Calu3 (cell line): ENCODE measurements around the gene METTL22. TPM values are rescaled to one million over a fixed set of nuclear protein-coding genes. Genes with fewer than 3 reads are reported as not detected.

Experiments
- BruUV-seq: library from RNA; stranded (reverse); fragments of 400-500 nt; replicated peaks from 2 replicates; lab custom pipeline; 2021; lab: Mats Ljungman, UMichigan
- CTCF ChIA-PET: fragments of 300-600 bp; sonication (Branson Sonifier 250); formaldehyde crosslinking; loops from one replicate; lab custom pipeline; 2022; ENCODE audit warnings: antibody characterized with exemption; lab: Charles Lee
- DNase-seq: peaks from one replicate; pipeline ENCODE4 v3.0.0; 2022
- H3K27ac Mint-ChIP-seq: one replicate; pipeline ENCODE4 v1.8.0; 2022; ENCODE audit warnings: mixed read lengths; ENCODE audit not compliant: unreplicated experiment
- H3K27me3 Mint-ChIP-seq: one replicate; pipeline ENCODE4 v1.8.0; 2022; ENCODE audit warnings: mixed read lengths; ENCODE audit not compliant: unreplicated experiment
- H3K36me3 Mint-ChIP-seq: one replicate; pipeline ENCODE4 v1.8.0; 2022; ENCODE audit warnings: mild to moderate bottlenecking, moderate library complexity, mixed read lengths; ENCODE audit not compliant: insufficient read depth, unreplicated experiment
- H3K4me1 Mint-ChIP-seq: one replicate; pipeline ENCODE4 v1.8.0; 2022; ENCODE audit warnings: mild to moderate bottlenecking, low read depth, mixed read lengths; ENCODE audit not compliant: unreplicated experiment
- H3K4me3 Mint-ChIP-seq: one replicate; pipeline ENCODE4 v1.8.0; 2022; ENCODE audit warnings: mild to moderate bottlenecking, low read depth, moderate library complexity, mixed read lengths; ENCODE audit not compliant: unreplicated experiment
- H3K9me3 Mint-ChIP-seq: one replicate; pipeline ENCODE4 v1.8.0; 2022; ENCODE audit warnings: low read depth, mixed read lengths; ENCODE audit not compliant: unreplicated experiment
- intact Hi-C: fragments of 100-400 bp; cut with micrococcal nuclease; formaldehyde crosslinking; loops from one replicate; pipeline ENCODE4 v1.10.0; 2022; ENCODE audit not compliant: unreplicated experiment
- total RNA-seq: library from RNA; stranded (reverse); gene quantifications from 2 replicates; pipeline ENCODE4 v1.2.3, GENCODE V29; 2022
- TF ChIP-seq, protein P1 (sequence below): fragments of 200-600 bp; IDR thresholded peaks from one replicate; pipeline ENCODE4 v1.8.0; 2022; ENCODE audit warnings: antibody characterized with exemption; ENCODE audit not compliant: unreplicated experiment

Gene METTL22
- total RNA-seq, 1 experiment from 2014 or later, result 71.7 TPM

DNA sequence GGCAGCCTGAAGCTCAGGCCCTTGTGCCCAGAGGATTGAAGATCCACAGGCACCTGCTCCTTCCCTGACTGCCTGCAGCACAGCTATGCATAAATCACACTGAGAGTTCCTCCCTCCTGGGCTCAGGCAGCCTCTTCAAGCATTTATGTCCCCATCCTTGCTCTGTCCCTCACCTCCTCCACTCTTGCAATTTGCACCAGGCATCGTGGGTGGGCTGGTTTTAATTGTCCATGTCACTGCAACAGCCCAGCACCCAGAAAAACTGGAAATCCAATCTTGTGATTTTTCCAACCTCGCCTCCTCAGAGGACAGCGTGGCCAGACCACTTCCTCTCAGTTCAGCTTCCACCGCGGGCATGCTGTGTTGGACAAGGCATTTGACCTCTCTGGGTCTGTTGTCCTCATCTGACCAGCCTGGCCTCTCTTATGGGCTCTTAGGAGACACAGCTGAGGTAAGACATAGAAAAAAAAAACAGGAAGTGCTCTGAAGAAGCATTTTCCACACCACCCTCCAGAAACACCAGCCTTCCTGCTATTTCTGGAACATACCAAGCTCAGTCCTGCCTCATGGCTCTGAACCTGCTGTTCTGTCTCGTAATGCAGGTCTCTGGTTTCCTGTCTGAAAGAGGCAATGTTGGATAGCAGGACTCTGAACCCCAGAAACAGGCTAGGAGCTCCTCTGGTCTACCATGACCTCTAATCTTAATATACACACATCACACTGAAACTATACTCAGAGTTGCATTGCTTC is 39.5 kb upstream of the METTL22 start:
- intact Hi-C loops, result no loop called here
- no peak overlapping the region for H3K27ac Mint-ChIP-seq
- TF ChIP-seq, protein P1, sequence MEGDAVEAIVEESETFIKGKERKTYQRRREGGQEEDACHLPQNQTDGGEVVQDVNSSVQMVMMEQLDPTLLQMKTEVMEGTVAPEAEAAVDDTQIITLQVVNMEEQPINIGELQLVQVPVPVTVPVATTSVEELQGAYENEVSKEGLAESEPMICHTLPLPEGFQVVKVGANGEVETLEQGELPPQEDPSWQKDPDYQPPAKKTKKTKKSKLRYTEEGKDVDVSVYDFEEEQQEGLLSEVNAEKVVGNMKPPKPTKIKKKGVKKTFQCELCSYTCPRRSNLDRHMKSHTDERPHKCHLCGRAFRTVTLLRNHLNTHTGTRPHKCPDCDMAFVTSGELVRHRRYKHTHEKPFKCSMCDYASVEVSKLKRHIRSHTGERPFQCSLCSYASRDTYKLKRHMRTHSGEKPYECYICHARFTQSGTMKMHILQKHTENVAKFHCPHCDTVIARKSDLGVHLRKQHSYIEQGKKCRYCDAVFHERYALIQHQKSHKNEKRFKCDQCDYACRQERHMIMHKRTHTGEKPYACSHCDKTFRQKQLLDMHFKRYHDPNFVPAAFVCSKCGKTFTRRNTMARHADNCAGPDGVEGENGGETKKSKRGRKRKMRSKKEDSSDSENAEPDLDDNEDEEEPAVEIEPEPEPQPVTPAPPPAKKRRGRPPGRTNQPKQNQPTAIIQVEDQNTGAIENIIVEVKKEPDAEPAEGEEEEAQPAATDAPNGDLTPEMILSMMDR, result no peak
- no peak for DNase-seq
- CTCF ChIA-PET, result interaction anchor here (0.6 kb wide), 1 partner anchor 433 kb away, joined by 4 read pairs; no protein-coding TSS in a partner anchor
- BruUV-seq, result no TSS peak
- H3K27me3 Mint-ChIP-seq, result peaks cover 57% of the 10 kb centered on the region
- no peaks in the 10 kb centered on the region for H3K4me1 Mint-ChIP-seq
- H3K36me3 Mint-ChIP-seq, result no peaks in the 10 kb centered on the region
- H3K4me3 Mint-ChIP-seq, result no peak overlapping the region
- no peaks in the 10 kb centered on the region for H3K9me3 Mint-ChIP-seq

DNA sequence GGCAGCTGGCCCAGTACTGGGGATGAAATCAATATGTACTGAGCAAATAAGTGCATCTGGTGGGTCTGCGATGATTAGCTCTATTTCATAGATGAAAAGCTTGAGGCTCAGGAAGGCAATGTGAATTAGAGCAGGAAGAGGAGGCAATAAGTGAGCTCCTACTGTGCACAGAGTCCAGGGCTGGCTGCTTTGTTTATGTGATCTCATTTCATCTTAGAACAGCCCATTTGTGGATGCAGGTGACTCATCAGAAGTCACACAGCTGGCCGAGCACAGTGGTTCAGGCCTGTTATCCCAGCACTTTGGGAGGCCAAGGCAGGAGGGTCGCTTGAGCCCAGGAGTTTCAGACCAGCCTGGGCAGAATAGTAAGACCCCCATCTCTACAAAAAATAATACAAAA is 38.3 kb upstream of the METTL22 start:
- TF ChIP-seq, protein P1, result no peak
- Mint-ChIP-seq H3K27me3 (peaks cover 45% of the 10 kb centered on the region), H3K9me3 (no peaks in the 10 kb centered on the region), H3K4me3 (no peak overlapping the region), H3K27ac (no peak overlapping the region), H3K36me3 (no peaks in the 10 kb centered on the region), H3K4me1 (no peaks in the 10 kb centered on the region)
- intact Hi-C loops, result no loop called here
- BruUV-seq, result no TSS peak
- DNase-seq, result no peak
- CTCF ChIA-PET, result no interaction called here

DNA sequence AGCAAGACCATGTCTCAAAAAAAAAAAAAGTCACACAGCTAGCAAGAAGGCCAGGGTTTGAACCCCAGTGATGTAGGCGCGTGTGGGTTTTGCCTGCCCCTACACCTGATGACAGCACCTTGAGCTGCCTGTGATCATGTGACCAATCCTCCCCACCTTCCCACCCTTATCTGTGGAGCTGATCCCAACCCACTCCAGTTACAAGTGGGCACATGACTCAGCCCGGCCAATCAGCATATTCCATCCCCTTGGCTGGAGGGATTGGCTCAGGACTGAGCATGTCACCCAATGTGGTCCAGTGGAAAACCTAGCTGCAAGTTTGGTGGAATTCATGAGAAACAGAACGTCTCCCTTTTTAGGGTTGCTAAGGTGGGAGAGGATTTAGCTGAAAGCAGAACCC is 37.8 kb upstream of the METTL22 start:
- H3K27me3 Mint-ChIP-seq, result peaks cover 40% of the 10 kb centered on the region
- no peak overlapping the region for H3K27ac Mint-ChIP-seq
- H3K9me3 Mint-ChIP-seq, result no peaks in the 10 kb centered on the region
- TF ChIP-seq, protein P1, result no peak
- no TSS peak for BruUV-seq
- no peaks in the 10 kb centered on the region for H3K4me1 Mint-ChIP-seq
- CTCF ChIA-PET, result interaction anchor here (0.6 to 1.1 kb wide), 2 partner anchors 10 to 210 kb away, joined by 3 read pairs; no protein-coding TSS in a partner anchor
- H3K36me3 Mint-ChIP-seq, result no peaks in the 10 kb centered on the region
- no peak overlapping the region for H3K4me3 Mint-ChIP-seq
- no peak for DNase-seq
- intact Hi-C loops, result no loop called here

DNA sequence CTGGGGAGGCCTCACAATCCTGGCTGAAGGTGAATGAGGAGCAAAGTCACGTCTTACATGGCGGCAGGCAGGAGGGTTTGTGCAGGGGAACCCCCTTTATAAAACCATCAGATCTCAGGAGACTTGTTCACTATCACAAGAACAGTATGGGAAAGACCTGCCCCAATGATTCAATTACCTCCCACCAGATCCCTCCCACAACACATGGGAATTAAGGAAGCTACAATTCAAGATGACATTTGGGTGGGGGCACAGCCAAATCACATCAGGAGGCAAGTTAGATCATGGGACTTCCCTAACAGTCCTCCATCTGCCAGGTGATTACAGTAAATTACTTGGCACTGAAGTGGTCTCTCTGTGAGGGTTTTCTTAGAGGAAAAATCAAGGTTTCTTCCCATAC is 36.5 kb upstream of the METTL22 start:
- H3K4me1 Mint-ChIP-seq, result no peaks in the 10 kb centered on the region
- H3K27me3 Mint-ChIP-seq, result peaks cover 29% of the 10 kb centered on the region
- H3K9me3 Mint-ChIP-seq, result no peaks in the 10 kb centered on the region
- CTCF ChIA-PET, result no interaction called here
- no peak for DNase-seq
- no TSS peak for BruUV-seq
- TF ChIP-seq, protein P1, result no peak
- H3K27ac Mint-ChIP-seq, result no peak overlapping the region
- no peak overlapping the region for H3K4me3 Mint-ChIP-seq
- intact Hi-C loops, result no loop called here
- H3K36me3 Mint-ChIP-seq, result no peaks in the 10 kb centered on the region
